Uterus (tissue), 2 donors: ENCODE measurements around the gene UCHL3.

ENCODE experiments used
- POLR2A ChIP-seq, 2 donors: fragments of 450-650 bp; IDR thresholded peaks; one replicate each; pipeline ENCODE4 v1.6.1; 2016; ENCODE audit warnings: antibody characterized with exemption in 2 of 2, mild to moderate bottlenecking in 1 of 2, moderate library complexity in 1 of 2
- TF ChIP-seq, protein P1 (sequence below), 4 experiments: fragments of 200-600 bp in 2 of 4; fragments of 450-650 bp in 2 of 4; sonication (generic) in 2 of 4; IDR thresholded peaks; one replicate each; pipeline ENCODE4 v1.5.1; 2016 to 2019; ENCODE audit warnings: antibody characterized with exemption in 4 of 4, mild to moderate bottlenecking in 2 of 4, moderate library complexity in 1 of 4

DNA sequence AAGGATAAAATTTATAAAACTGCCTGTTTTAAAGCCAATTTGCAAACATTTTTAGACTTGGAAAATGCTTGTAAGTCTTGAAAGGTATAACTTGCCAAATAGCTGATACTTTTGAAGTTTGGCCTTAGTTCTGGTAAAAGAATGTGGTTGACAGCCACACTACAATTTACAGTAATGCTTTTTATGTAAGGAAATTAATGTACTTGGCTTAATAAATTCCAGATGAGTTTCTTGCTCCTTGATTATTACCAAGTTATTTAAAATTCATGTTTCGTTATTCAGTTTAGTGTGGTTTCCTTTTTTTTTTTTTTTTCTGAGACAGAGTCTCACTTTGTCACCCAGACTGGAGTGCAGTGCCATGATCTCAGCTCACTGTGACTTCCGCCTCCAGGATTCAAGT is 101.4 kb downstream of the UCHL3 start:
- no peak for TF ChIP-seq POLR2A (IDR thresholded peaks at IDR 0.05)
- TF ChIP-seq, protein P1, sequence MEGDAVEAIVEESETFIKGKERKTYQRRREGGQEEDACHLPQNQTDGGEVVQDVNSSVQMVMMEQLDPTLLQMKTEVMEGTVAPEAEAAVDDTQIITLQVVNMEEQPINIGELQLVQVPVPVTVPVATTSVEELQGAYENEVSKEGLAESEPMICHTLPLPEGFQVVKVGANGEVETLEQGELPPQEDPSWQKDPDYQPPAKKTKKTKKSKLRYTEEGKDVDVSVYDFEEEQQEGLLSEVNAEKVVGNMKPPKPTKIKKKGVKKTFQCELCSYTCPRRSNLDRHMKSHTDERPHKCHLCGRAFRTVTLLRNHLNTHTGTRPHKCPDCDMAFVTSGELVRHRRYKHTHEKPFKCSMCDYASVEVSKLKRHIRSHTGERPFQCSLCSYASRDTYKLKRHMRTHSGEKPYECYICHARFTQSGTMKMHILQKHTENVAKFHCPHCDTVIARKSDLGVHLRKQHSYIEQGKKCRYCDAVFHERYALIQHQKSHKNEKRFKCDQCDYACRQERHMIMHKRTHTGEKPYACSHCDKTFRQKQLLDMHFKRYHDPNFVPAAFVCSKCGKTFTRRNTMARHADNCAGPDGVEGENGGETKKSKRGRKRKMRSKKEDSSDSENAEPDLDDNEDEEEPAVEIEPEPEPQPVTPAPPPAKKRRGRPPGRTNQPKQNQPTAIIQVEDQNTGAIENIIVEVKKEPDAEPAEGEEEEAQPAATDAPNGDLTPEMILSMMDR (IDR thresholded peaks at IDR 0.05): no peak
